Measurements from ENCODE around the gene CERS6. TPM values are rescaled to one million over a fixed set of nuclear protein-coding genes. Genes with fewer than 3 reads are reported as not detected.

CERS6 gene
- total and polyA plus RNA-seq, 2 of the 8 experiments (the other 6 are each of a cell fraction or from before 2014, with no cell fraction given), result 6.8 to 28.2 TPM

DNA sequence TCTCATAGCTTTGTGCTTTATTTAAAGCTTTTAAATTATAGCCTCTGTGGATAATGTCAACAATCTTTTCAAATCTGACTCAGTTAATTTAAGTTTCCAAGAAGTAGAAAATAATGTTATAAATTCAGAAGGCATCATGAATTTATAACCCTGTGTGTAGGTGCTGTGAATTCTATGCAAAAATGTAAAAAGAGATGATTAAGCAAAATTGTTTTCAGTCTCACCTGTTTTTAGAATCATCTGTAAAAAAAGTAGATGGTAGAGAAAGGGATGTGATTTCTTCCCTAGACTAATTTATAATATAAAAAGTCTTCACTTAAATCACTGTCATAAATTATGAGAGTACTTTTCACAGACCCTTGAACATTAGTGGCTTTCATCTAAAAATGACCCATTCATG lies 260.8 kb downstream of the CERS6 start (continued):
- TF ChIP-seq EP300 (IDR thresholded peaks at IDR 0.05; ENCODE audit: borderline replicate concordance in 1 of 2, low read depth in 2 of 2, low read length in 2 of 2), result no peak
